Activated CD8-positive, alpha-beta memory T cell treated with anti-CD3 and anti-CD28 coated beads, Interleukin-2, amount 50 U/mL, for 48 hours (primary cell): ENCODE data around the gene TNKS1BP1.
"Not testable (repeated sequence)": the region's sequence is repeated elsewhere in the genome, so short reads cannot be mapped to it uniquely, and the experiment has no call there.

Experiments used
- DNase-seq: peaks from one replicate; pipeline ENCODE4 v3.0.0-alpha.2; 2020

Gene TNKS1BP1

DNA sequence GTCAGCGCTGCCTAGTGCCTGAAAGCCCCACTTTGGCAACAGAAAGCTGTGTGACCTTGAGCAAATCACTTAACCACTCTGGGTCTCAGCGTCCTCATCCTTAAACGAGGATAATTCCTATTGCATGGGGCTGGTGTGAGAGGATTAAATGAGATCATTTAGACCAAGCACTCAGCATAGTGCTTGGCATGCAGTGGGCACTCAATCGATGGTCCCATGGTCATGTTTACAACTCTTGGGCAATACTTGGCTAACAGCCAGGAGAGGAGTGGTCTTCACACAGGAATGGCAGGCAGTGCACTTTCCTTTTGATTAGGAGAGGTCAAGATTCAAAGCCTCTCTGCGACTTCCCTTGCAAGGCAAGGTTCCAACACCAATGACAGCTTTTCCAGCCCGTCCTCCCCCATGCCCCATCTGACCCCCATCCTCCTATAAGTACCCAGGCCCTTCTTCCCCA lies 14.1 kb downstream of the TNKS1BP1 start:
- no peak for DNase-seq

DNA sequence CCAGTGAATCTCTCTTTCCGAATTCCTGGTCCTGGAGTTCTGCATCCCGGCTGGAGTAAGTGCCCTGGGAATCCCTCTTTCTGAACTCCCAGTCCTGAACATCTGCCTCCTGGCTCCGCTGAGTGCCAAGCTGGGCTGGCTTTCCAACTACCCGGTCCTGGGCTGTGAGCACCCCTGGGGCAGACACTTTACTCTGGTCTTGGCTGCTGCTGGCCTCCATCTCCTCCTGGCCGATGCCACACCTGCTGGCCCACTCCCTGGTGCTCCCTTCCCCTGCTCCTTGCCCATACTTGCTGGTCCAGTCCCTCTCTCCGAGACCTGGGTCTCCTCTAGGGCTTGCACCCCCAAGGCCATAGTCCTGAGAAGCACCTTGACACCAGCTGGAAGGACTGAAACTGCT lies 14.7 kb downstream of the TNKS1BP1 start:
- no peak for DNase-seq

GRCh38 chr11:57309106-57310059 lies 15.4 kb downstream of the TNKS1BP1 start:
- DNase-seq, result no peak

- no peak for DNase-seq
Observed at GRCh38 chr11:57308426-57309060, 16.2 kb downstream of the TNKS1BP1 start.

- DNase-seq, result no peak
Observed at GRCh38 chr11:57307666-57308270, 17.0 kb downstream of the TNKS1BP1 start.

DNA sequence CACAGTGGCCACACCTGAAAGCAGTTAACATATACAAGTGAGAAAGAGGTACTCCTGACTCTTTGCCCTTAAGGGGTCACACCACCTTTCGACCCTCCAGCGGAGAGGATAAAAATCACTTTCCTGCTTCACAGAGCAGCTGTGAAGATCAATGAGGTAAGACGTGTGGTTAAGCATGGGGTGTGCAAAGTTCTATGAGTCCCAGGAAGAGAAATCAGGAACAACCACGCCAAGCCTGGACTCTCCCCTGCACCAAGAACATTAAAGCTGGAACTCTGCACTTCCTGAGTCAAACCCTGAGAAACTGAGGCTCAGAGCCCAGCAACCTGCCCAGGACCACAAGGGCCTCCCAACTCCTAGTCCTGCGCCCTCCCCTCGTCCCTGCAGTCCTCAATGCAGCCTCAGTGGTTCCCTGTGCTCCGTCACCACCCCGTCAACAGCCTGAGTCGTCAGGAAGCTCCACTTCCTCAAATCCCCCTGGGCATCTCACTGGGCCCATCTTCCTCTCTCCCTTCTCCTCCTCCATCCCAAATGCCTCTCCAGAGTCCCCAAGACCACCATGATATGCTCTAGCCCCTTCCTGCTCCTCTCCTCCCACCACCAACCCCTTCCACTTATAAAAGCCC lies 17.7 kb downstream of the TNKS1BP1 start:
- DNase-seq, result no peak

DNA sequence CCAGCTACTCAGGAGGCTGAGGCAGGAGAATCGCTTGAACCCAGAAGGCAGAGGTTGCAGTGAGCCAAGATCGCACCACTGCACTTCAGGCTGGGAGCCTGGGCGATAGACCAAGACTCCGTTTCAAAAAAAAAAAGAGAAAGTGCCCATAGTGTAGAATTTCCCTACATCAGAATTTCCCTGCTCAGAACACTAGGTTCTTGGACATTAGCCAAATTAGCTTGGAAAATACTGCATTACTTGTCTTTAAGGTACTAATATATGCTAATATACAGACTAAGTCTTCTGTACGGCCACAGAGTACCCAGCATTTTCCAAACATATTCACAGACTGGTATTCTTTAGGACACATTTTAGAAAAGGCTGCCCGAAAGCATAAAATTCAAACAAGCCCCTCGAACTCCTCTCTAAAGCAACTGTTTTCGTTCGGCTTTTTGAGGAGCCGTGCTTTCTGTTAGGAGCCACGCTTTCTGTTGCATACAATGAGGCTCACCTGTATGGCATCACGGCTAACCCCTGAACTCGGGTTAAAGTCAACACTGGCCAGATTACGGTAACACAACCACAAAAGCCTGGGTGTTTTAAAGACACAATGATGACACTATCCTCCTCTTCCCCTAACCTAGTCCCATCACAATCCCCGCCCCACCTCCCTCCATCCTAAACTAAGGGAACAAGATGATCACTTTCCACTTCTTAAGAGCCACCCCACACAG lies 18.4 kb downstream of the TNKS1BP1 start:
- DNase-seq, result no peak

- no peak for DNase-seq
Observed at GRCh38 chr11:57305523-57305922, 19.2 kb downstream of the TNKS1BP1 start.

DNA sequence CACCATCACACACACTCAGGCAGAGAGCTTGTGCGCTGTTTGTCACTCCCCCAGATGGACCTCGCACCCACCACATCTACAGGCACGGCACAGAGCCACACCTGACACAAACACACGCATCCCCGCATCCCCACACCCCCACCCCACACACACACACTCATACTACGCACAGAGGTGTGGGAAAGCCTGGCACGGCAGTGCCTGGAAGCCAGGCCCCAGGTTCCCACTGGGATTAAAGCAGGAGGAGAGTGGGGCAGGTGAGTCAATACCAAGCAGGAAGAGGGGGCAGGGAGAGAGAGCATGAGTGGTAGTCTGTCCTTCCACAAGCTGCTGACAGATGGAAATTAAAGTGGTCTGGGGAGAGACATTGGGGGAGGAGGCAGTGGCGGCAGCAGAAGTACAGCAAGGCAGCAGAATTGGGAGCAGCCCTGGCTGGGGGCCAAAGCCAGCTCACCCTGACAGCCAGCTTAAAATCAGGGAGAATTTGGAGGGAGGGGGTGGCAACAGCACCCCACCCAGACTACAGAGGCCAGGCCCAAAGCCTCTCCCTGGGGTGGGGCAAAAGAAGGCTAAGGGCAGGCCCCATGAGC lies 20.7 kb downstream of the TNKS1BP1 start:
- DNase-seq, result no peak

DNA sequence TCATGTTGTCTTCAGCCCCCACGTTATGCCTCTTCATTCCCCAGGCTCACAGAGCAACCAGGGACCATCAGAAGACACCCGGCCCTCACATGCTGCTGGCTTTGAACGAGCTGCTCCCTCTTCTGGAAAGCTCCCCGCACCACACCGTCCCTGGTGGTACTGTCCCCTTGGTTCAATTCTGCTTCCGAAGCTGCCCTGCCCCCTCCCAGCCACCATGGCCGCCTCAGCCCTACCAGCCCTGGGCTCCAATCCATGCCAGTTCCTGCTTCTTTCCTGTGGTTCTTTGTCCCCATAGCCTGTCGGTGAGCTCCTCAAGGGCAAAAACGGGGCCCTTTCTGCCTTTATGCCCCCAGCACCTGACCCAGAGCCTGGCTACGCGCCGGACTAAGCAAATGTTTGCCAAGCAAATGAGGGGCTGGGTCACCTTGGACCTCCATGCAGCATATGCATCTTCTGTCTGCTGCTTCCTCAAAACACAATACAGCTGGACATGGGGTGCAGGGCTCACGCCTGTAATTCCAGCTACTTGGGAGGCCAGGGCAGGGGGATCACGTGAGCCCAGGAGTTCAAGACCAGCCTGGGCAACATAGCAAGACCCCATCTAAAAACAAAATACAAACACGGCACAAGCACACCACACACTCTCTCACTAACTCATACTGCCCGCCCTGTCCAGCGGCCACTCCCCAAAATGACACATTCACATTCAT lies 21.3 kb downstream of the TNKS1BP1 start:
- DNase-seq, result no peak

DNA sequence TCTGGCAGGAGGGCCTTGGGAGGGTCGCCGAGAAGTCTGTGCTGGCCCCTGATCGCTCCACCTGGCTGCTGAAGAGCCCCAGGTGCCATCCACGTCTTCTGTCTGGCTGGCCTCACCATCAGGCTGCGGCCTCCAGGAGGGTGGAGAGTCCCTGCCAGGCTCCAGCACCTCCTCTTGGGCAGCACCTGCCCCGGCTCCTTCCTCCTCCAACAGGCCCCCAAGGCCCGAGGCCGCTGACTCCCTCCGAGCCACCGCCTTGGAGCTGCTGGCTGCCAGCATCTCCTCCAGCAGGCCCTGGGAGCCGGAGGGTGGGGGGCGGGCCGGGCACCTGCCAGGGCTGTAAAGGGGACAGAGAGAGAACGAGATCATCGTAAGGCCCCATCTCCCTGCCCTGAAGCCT lies 22.3 kb downstream of the TNKS1BP1 start:
- no peak for DNase-seq

DNA sequence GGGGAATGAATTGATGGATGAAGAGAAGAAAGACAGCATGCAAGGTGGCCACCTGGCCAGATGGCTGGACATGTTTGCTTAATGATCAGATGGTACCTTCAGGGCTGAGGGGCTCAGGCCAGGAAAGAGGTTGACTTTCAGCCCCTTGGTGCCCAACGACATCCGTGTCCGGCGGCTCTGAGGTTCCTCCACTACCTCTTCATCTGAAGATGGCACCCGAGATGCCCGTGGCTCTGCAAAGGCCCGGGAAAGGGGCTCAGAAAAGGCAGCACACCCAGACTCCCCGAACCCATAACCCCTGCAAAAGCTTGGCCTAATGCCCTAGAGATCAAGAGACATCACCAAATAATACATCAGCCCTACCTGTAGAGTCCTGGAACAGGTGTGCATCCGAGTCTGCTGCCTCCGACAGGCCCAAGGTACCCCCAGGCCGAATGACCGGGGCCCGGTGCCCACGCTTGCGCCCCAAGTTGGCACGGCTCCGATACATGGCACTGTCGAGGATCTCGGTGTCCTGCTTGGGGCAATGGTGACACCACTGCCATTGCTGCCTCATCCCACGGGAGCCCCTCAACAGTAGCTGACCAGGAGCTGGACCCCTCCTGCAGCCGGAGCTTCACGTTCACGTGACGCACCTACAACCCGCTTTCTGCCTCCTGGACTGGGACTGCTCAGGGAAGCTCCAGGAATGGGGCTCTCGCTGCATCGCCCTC lies 22.9 kb downstream of the TNKS1BP1 start:
- no peak for DNase-seq

- no peak for DNase-seq
Observed at GRCh38 chr11:57300785-57301184, 24.0 kb downstream of the TNKS1BP1 start.

DNA sequence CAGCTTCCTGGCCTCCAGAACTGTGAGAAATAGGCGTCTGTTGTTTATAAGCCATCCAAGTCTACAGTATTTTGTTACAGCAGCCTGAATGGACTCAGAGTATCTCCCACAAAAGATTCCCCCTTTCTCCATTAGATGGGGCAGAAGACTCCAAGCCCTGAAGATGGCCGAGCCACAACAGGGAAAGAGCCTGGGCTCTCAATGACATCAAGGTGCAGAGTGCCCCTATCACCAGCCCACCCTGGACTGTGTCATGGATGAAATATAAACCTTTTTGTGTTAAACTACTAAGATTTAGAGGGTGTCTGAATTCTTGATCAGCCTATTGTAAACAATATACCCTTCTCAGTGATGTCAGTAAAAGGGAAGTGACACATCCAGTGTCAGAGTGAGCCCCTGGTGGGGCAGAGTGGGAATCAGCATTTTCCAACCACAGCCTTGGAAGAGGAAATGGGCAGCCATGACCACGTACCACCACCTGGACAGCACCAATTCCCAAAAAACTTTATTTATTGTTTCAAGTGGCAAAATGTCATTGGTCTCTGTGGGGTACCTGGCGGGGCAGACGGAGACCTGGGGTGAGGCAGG lies 25.5 kb downstream of the TNKS1BP1 start:
- no peak for DNase-seq

DNA sequence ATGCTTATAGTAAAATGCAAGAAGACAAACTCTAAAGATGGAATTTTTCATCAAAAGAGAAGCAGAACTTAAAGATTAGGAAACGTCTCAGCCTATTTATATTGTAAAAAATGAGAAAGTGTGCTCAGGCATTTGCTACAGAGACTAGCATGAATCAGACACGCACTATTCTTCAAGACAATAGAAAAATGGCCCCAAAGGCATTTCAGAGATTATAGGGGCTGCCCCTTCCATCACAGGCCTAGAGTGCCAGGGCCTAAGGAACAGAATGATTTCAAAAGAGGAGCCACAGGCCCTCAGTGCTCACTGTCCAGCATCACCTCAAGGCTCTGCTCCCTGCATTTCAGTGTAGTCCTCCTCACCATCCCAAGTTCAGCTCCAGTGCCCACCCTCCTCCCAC lies 27.5 kb downstream of the TNKS1BP1 start:
- no peak for DNase-seq

DNA sequence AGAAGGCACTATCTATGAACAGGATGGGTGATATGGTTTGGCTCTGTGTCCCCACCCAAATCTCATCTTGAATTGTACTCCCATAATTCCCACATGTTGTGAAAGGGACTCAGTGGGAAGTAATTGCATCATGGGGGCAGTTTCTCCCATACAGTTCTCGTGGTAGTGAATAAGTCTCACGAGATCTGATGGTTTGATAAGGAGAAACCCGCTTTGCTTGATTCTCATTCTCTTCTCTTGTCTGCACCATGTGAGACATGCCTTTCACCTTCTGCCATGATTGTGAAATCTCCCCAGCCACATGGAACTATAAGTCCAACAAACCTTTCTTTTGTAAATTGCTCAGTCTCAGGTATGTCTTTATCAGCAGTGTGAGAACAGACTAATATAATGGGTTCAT lies 28.5 kb downstream of the TNKS1BP1 start:
- DNase-seq, result not testable (repeated sequence)

DNA sequence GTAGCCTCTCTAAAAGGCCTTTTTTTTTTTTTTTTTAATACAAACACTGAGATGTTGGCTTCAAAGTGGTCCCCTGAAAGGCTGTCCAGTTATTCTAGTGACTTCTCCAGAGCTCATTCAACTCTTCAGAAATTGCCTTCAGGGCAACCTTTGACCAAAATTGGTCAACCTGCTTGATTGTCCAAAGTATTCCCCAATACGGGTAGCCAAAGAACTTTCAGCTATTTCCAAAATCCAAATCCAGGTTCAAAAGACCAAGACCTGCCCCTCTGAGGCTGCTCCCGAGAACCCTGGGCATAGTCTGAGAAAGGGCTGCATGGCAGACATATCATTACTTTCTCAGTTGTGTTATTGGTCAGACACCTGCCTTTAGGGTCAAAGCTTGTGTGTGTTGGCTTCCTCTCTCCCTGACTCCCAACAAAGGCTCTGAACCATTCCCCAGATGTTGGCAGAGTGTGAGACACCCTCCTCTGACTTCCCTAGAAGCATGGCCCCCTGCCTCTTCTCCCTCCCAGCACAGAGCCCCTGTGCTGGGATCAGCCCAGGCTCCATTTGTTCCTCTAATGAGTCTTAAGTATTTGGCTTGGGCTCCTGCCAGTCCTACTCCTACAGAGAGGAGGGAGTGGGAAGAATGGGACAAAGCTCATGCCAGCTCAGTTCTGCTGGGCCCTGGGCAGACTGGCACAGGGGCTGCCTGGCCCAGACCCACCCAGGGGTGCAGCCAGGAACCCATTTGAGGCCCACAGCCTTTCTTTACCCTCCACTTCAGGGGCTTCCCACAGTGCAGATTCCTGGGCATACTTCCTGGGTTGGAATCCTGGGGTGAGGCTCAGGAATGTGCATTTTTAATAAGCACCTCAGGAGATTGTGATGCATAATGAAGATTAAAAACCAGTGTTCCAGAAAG lies 30.3 kb downstream of the TNKS1BP1 start:
- no peak for DNase-seq

GRCh38 chr11:57290288-57290687 lies 34.5 kb downstream of the TNKS1BP1 start:
- DNase-seq, result no peak
